ENCODE data around the gene NAXD.
"Not testable (repeated sequence)": the region's sequence is repeated elsewhere in the genome, so short reads cannot be mapped to it uniquely, and the experiment has no call there.

NAXD gene

DNA sequence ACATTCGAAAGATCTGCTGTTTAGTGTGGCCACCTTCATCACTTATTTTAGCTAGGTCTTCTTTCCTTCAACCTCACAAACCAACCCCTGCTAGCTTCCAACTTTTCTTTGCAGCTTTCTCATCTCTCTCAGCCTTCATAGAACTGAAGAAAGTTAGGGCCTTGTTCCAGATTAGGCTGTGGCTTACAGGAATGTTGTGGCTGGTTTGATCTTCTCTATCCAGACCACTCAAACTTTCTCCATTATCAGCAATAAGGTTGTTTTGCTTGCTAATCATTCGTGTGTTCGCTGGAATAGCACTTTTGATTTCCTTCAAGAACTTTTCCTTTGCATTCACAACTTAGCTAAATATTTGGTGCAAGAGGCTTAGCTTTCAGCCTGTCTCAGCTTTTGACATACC is 45.9 kb downstream of the NAXD start:
- TF ChIP-seq JUND (IDR thresholded peaks at IDR 0.05; ENCODE audit: low read depth) = no peak
- no peak for DNase-seq (ENCODE audit: low read depth in 1 of 2, low spot score in 1 of 2)
- in situ Hi-C loops (cut with HindIII; ENCODE audit: low pct_unique_long_range_greater_than_20kb, low sequenced_read_pairs) = no loop called here

DNA sequence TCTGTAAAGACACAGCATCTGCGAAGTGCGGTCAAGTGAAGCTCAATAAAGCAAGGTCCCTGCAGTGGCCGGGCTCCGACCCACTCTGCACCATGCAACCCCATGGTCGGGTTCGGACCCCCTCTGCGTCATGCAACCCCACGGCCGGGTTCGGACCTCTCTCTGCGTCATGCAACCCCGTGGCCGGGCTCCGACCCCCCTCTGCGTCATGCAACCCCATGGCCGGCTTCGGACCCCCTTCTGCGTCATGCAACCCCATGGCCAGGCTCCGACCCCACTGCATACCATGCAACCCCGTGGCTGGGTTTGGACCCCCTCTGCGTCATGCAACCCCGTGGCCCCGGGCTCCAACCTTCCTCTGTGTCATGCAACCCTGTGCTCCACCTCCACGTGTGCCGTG is 46.7 kb downstream of the NAXD start:
- in situ Hi-C loops (cut with HindIII; ENCODE audit: low pct_unique_long_range_greater_than_20kb, low sequenced_read_pairs) = no loop called here
- TF ChIP-seq JUND (IDR thresholded peaks at IDR 0.05; ENCODE audit: low read depth) = no peak
- no peak for DNase-seq (ENCODE audit: low read depth in 1 of 2, low spot score in 1 of 2)

DNA sequence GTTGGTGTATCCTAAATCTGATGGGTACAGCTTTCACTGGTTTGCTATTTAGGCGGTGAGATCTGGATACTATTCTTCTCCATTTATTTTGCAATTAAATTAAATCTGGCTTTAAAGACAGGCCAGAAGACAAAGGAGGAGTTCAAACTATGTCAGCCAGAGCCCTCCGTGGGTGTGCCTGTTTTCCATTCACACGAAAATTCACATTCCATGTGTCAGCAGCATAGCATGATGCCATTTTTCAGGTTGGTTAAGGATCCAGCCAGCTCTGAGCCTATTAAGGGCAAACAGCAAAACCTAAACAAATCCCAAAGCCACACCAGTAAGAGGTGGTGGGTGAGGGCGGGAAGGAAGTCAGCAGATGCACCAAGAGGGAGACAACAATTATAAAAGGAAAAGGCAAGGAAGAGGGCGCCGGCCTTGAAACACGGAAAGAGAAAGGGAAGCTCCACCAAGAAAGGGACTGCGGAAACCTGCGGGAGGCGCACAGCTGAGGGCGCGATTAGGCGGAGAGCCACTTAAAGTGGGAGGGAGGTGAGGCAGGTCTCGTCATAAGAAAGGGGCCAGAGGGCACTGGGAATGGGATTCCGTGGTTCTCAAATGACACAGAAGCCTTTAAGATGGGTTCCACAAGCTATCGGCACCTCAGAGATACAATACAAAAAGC is 47.6 kb downstream of the NAXD start:
- no peak for TF ChIP-seq JUND (IDR thresholded peaks at IDR 0.05; ENCODE audit: low read depth)
- in situ Hi-C loops (cut with HindIII; ENCODE audit: low pct_unique_long_range_greater_than_20kb, low sequenced_read_pairs) = no loop called here
- no peak for DNase-seq (ENCODE audit: low read depth in 1 of 2, low spot score in 1 of 2)

DNA sequence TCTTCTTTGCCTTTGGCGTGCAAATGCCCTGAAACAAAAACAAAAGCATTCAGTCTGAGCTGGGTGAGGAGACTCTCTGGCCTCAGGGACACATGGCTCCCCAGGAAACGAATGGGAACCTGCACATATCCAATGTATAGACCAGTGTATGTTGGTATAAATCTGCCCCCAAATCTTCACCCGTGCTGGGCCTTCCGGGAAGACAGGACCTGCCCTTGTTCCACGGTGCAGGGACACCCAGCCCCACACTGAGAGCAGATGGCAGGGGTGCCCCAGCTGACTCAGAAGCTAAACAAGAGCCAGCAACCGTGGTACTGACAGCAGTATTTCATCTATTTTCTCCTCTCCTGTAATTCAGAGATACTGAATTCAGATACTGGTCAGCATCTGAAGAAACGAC is 48.1 kb downstream of the NAXD start:
- no peak for TF ChIP-seq JUND (IDR thresholded peaks at IDR 0.05; ENCODE audit: low read depth)
- no peak for DNase-seq (ENCODE audit: low read depth in 1 of 2, low spot score in 1 of 2)
- in situ Hi-C loops (cut with HindIII; ENCODE audit: low pct_unique_long_range_greater_than_20kb, low sequenced_read_pairs) = no loop called here

DNA sequence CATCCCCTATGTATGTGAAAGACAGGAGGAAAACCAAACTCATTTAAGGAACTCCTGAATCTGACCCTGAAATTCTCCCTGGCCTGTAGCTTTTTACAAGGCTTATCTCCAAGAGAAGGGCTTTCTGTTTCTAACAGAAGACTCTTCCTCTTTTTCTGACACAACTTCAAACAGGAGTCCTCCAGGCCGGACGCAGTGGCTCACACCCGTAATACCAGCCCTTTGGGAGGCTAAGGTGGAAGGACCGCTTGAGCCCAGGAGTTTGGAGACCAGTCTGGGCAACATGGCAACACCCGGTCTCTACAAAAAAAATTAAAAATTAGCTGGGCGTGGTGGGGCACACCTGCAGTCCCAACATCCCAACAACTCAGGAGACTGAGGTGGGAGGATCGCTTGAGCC is 48.7 kb downstream of the NAXD start:
- no peak for DNase-seq (ENCODE audit: low read depth in 1 of 2, low spot score in 1 of 2)
- in situ Hi-C loops (cut with HindIII; ENCODE audit: low pct_unique_long_range_greater_than_20kb, low sequenced_read_pairs) = no loop called here
- no peak for TF ChIP-seq JUND (IDR thresholded peaks at IDR 0.05; ENCODE audit: low read depth)

DNA sequence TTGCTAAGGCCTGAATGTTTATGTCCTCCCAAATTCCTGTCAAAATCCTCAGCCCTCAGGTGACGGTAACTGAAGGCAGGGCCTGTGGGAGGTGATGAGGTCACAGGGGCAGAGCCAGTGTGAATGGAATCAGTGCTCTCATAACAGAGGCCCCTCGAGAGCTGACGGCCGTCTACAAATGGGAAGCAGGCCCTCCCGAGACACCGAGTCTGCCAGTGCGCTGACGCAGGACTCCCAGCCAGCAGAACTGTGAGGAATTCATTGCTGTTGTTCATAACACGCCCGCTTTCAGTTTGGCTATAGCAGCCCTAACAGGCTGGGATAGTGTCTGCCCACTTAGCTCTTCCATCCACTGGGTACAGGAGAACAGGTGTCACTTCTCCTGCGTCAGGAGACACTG is 49.3 kb downstream of the NAXD start:
- DNase-seq (ENCODE audit: low read depth in 1 of 2, low spot score in 1 of 2) = no peak
- no peak for TF ChIP-seq JUND (IDR thresholded peaks at IDR 0.05; ENCODE audit: low read depth)
- in situ Hi-C loops (cut with HindIII; ENCODE audit: low pct_unique_long_range_greater_than_20kb, low sequenced_read_pairs) = no loop called here

DNA sequence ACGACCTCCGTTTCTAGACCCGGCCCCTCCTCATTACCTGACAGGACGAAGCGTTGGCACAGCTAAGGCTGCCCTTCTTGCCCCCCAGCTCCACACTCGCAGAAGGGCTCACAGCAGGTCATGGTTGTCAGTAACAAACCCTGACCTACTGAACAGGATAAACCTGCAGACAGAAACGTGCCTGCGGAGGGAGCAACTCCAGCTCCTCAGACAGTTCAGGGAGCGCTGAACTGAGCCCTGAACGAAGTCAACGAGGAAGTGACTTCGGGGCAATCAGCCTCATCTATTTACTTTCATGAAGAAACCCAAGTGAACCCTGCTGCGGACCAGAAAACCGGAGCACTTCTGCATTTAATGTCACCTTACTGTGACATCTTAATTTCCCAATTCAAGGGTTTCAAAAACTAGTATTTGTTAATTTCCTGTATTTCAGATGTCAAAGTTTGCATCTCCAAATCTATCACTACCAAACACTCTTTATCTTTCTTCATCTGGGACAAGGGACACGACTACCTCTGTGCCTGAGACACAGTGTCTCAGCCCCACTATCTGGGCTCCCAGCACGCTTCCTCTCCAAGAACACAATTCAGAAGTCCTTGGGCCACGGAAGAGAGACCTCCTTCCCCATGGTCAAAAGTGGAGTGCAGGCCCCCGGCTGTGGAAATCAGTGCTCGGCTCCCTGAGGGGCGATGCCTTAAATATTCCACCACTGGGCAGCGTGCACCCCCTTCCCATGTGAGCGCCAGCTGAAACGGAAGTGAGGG is 50.3 kb downstream of the NAXD start:
- in situ Hi-C loops (cut with HindIII; ENCODE audit: low pct_unique_long_range_greater_than_20kb, low sequenced_read_pairs) = no loop called here
- peak; percentile 39 to 70 for DNase-seq (ENCODE audit: low read depth in 1 of 2, low spot score in 1 of 2)
- TF ChIP-seq JUND (IDR thresholded peaks at IDR 0.05; ENCODE audit: low read depth) = no peak

DNA sequence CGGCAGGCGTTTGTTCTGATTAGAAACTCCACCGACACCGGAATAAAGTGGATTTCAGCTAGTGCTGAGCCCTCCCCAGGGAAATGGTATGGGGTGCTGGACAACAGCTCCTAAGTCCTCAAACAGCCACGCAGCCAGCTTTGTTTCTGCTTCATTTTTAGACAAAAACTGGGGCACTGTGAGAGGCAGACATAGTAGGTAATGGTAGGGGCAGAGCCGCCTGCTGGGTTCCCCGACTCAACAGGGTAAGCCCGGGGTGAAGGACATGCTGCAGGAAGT is 50.8 kb downstream of the NAXD start:
- in situ Hi-C loops (cut with HindIII; ENCODE audit: low pct_unique_long_range_greater_than_20kb, low sequenced_read_pairs) = no loop called here
- TF ChIP-seq JUND (IDR thresholded peaks at IDR 0.05; ENCODE audit: low read depth) = no peak
- DNase-seq (ENCODE audit: low read depth in 1 of 2, low spot score in 1 of 2) = no peak

DNA sequence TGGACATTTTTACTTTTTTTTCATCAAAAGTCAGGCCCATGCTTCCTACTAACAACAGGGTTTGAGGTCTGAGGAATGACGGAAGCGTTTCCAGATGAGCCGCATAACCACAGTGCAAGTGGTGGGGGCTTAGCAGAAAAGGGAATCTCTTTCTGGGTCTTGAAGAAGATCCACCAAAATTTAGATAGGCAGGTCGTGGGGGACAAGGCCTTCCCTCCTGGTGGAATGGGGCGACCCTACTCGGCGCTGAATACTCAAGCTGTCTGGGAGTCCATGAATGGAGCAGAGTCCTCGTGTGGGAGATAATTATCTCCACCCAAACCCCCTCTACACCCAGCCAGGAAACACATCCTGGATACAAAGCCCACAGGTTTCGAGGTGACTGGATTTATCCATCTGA is 53.7 kb downstream of the NAXD start:
- in situ Hi-C loops (cut with HindIII; ENCODE audit: low pct_unique_long_range_greater_than_20kb, low sequenced_read_pairs) = no loop called here
- TF ChIP-seq JUND (IDR thresholded peaks at IDR 0.05; ENCODE audit: low read depth) = no peak
- no peak for DNase-seq (ENCODE audit: low read depth in 1 of 2, low spot score in 1 of 2)

DNA sequence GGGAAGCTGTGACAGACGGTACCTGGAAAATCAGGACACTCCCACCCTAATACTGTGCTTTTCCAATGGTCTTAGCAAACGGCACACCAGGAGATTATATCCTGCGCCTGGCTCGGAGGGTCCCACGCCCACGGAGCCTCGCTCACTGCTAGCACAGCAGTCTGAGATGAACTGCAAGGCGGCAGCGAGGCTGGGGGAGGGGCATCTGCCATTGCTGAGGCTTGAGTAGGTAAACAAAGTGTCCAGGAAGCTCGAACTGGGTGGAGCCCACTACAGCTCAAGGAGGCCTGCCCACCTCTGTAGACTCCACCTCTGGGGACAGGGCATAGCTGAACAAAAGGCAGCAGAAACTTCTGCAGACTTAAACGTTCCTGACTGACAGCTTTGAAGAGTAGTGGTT is 54.5 kb downstream of the NAXD start:
- in situ Hi-C loops (cut with HindIII; ENCODE audit: low pct_unique_long_range_greater_than_20kb, low sequenced_read_pairs); DNase-seq (ENCODE audit: low read depth in 1 of 2, low spot score in 1 of 2): not testable (repeated sequence)

DNA sequence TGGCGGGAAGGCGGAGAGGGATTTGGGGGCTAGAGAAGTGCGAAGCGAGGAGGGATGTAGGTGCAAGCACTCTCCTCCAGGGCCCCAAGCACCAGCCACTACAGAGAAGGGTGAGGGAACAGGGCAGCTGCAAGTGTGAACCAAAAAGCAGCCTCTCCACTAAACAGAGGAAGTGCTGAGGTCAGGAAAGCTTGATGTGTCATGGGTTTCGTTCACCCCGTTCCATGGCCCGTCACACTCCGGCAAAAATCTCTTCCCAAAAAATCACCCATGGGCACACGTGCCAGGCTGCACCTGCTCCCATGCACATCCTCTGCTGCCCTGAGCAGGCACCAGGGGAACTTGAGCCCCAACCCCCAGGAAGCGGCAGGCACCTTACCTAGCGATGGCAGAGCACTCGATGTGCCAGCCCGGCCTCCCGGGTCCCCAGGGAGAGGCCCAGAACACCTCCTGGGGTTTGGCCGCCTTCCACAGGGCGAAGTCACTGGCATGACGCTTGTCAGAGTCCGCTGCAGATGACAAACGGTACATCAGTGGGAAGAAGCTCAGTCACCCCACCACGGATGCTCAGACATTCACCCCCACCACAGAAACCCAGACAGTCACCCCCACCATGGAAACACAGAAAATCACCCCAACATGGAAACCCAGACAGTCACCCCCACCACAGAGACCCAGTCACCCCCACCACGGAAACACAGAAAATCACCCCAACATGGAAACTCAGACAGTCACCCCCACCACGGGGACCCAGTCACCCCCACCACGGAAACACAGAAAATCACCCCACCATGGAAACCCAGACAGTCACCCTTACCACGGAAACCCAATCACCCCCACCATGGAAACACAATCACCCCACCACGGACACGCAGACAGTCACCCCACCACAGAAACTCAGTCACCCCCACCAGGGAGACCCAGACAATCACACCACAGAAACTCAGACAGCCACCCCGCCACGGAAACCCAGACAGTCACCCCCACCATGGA is 61.5 kb downstream of the NAXD start:
- in situ Hi-C loops (cut with HindIII; ENCODE audit: low pct_unique_long_range_greater_than_20kb, low sequenced_read_pairs) = no loop called here
- no peak for DNase-seq (ENCODE audit: low read depth in 1 of 2, low spot score in 1 of 2)
- TF ChIP-seq JUND (IDR thresholded peaks at IDR 0.05; ENCODE audit: low read depth) = no peak

DNA sequence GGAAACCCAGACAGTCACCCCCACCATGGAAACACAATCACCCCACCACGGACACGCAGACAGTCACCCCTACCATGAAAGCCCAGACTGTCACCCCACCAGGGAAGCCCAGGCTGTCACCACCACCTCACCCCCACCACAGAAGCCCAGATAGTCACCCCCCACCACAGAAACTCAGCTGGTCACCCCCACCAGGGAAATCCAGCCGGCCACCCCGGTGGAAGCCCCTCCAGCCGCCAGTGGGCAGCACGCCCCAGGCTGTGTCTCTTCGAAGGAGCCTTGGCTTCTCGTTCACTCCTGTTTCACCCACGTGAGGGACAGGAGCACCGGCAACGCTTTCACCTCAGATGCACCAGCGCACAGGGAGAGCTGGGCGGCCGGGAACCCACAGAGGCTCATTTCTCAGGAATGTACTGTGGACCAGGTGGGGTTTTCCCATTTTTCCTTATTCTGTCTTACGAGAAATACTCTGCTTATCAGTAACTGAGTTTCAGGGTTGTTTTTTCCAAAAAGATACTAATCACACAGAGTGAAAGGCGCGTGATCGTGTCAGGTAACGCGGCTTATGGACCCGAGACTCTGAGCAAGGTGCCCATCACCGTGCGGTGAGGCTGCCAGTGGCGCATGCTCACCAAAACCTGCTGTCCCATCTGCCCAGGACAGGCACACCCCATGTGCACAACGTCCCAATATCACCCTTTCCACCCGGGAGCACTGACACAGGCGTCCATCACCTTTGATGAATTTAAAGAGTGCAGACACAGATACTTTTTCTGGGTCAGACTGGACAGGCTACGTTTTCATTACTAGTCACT is 62.6 kb downstream of the NAXD start:
- in situ Hi-C loops (cut with HindIII; ENCODE audit: low pct_unique_long_range_greater_than_20kb, low sequenced_read_pairs) = no loop called here
- no peak for DNase-seq (ENCODE audit: low read depth in 1 of 2, low spot score in 1 of 2)
- TF ChIP-seq JUND (IDR thresholded peaks at IDR 0.05; ENCODE audit: low read depth) = no peak

All from T47D (cell line).